EL (cell line): ENCODE data around the gene RPS6KA3.
A peak's percentile ranks its signal among the peaks of the same experiment; 100 is the strongest.
"Not testable (repeated sequence)": the region's sequence is repeated elsewhere in the genome, so short reads cannot be mapped to it uniquely, and the experiment has no call there.

Source experiments
- DNase-seq: peaks from one replicate; pipeline ENCODE4 v3.0.0-alpha.2; 2016

RPS6KA3 gene

GRCh38 chrX:20263474-20263873 is 3.2 kb downstream of the RPS6KA3 start:
- peak; percentile 64 for DNase-seq

GRCh38 chrX:20260885-20261284 is 5.8 kb downstream of the RPS6KA3 start:
- DNase-seq = no peak

GRCh38 chrX:20254712-20255299 is 11.9 kb downstream of the RPS6KA3 start:
- no peak for DNase-seq

GRCh38 chrX:20253232-20253543 is 13.5 kb downstream of the RPS6KA3 start:
- no peak for DNase-seq

- peak; percentile 53 for DNase-seq
Measured at GRCh38 chrX:20252381-20253231, 14.1 kb downstream of the RPS6KA3 start.

- DNase-seq = no peak
Measured at GRCh38 chrX:20251691-20252090, 15.0 kb downstream of the RPS6KA3 start.

GRCh38 chrX:20250146-20250545 is 16.6 kb downstream of the RPS6KA3 start:
- DNase-seq = not testable (repeated sequence)

GRCh38 chrX:20248592-20249192 is 18.0 kb downstream of the RPS6KA3 start:
- DNase-seq = no peak

GRCh38 chrX:20244931-20245330 is 21.8 kb downstream of the RPS6KA3 start:
- DNase-seq = peak; percentile 10

GRCh38 chrX:20240201-20240600 is 26.5 kb downstream of the RPS6KA3 start:
- no peak for DNase-seq

GRCh38 chrX:20237864-20238263 is 28.8 kb downstream of the RPS6KA3 start:
- DNase-seq = peak; percentile 14

- no peak for DNase-seq
Measured at GRCh38 chrX:20235755-20236154, 31.0 kb downstream of the RPS6KA3 start.

GRCh38 chrX:20233336-20233735 is 33.4 kb downstream of the RPS6KA3 start:
- no peak for DNase-seq

GRCh38 chrX:20231598-20231997 is 35.1 kb downstream of the RPS6KA3 start:
- peak; percentile 46 for DNase-seq

- no peak for DNase-seq
Measured at GRCh38 chrX:20230406-20230805, 36.3 kb downstream of the RPS6KA3 start.

GRCh38 chrX:20229155-20229554 is 37.6 kb downstream of the RPS6KA3 start:
- DNase-seq = no peak

GRCh38 chrX:20228245-20228644 is 38.5 kb downstream of the RPS6KA3 start:
- no peak for DNase-seq

GRCh38 chrX:20227116-20227515 is 39.6 kb downstream of the RPS6KA3 start:
- no peak for DNase-seq

GRCh38 chrX:20225488-20225833 is 41.2 kb downstream of the RPS6KA3 start:
- DNase-seq = no peak

GRCh38 chrX:20224814-20225487 is 41.8 kb downstream of the RPS6KA3 start:
- DNase-seq = peak; percentile 40

- no peak for DNase-seq
Measured at GRCh38 chrX:20221902-20222301, 44.8 kb downstream of the RPS6KA3 start.

- no peak for DNase-seq
Measured at GRCh38 chrX:20218836-20219505, 47.7 kb downstream of the RPS6KA3 start.

GRCh38 chrX:20217906-20218305 is 48.8 kb downstream of the RPS6KA3 start:
- DNase-seq = no peak
